ENCODE results near the gene CSPG4.
"Not testable (repeated sequence)": the region's sequence is repeated elsewhere in the genome, so short reads cannot be mapped to it uniquely, and the experiment has no call there.

CSPG4 gene

DNA sequence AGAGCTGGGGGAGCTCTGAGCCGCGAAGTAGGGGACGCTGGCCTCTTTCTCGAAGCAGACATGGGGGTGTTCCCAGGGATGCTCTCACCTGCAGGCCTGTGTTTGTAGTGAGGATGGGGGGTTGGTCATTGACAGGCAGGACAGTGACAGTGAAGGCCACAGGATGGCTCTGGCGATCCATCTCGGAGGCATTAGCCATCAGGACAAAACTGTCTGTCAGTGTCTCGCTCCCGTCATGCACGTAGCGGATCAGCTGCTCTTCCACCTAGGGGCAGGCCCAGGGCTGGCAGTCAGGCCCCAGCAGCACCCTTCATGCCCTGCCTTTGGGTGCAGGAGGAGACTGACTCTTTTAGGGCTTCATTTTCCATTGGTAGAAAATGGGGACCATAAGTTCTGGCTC is 28.0 kb downstream of the CSPG4 start:
- Histone ChIP-seq H3K27me3 (ENCODE audit: insufficient read depth, poor library complexity, severe bottlenecking) (no peaks in the 10 kb centered on the region), H3K4me3 (replicated peaks; ENCODE audit: insufficient read depth, low read length) (no peak overlapping the region), H3K27ac (replicated peaks) (no peak overlapping the region)
- TF ChIP-seq SPI1 (IDR thresholded peaks at IDR 0.05; ENCODE audit: borderline replicate concordance, low read depth) (no peak), GABPA (IDR thresholded peaks at IDR 0.05; ENCODE audit: low read depth) (no peak), POLR2AphosphoS5 (IDR thresholded peaks at IDR 0.05; ENCODE audit: low read depth) (no peak), REST (IDR thresholded peaks at IDR 0.05; ENCODE audit: insufficient replicate concordance, low read depth) (no peak), CTCF (IDR thresholded peaks at IDR 0.05; ENCODE audit: insufficient read depth, low read length) (no peak)
- no peak for DNase-seq (ENCODE audit: low read depth in 1 of 2, low spot score in 1 of 2)

- not testable (repeated sequence) for H3K27ac ChIP-seq (replicated peaks); H3K27me3 ChIP-seq (ENCODE audit: insufficient read depth, poor library complexity, severe bottlenecking); H3K4me3 ChIP-seq (replicated peaks; ENCODE audit: insufficient read depth, low read length)
- DNase-seq (ENCODE audit: low read depth in 1 of 2, low spot score in 1 of 2), result peak; percentile 54 to 56
- TF ChIP-seq CTCF (IDR thresholded peaks at IDR 0.05; ENCODE audit: insufficient read depth, low read length), result peak; percentile 77
Measured at GRCh38 chr15:75683646-75684312, 28.9 kb downstream of the CSPG4 start.

- Histone ChIP-seq H3K27me3 (ENCODE audit: insufficient read depth, poor library complexity, severe bottlenecking) (no peaks in the 10 kb centered on the region), H3K4me3 (replicated peaks; ENCODE audit: insufficient read depth, low read length) (no peak overlapping the region), H3K27ac (replicated peaks) (no peak overlapping the region)
- TF ChIP-seq GABPA (IDR thresholded peaks at IDR 0.05; ENCODE audit: low read depth) (no peak), POLR2AphosphoS5 (IDR thresholded peaks at IDR 0.05; ENCODE audit: low read depth) (no peak), CTCF (IDR thresholded peaks at IDR 0.05; ENCODE audit: insufficient read depth, low read length) (no peak), SPI1 (IDR thresholded peaks at IDR 0.05; ENCODE audit: borderline replicate concordance, low read depth) (no peak), REST (IDR thresholded peaks at IDR 0.05; ENCODE audit: insufficient replicate concordance, low read depth) (no peak)
- no peak for DNase-seq (ENCODE audit: low read depth in 1 of 2, low spot score in 1 of 2)
Measured at GRCh38 chr15:75682181-75683135, 30.2 kb downstream of the CSPG4 start.
